Vagina (tissue), 2 donors: ENCODE results near the gene GDPGP1.

Experiments used
- CTCF ChIP-seq, 3 experiments: fragments of 450-650 bp in 2 of 3; fragments of 200-600 bp in 1 of 3; sonication (generic) in 1 of 3; IDR thresholded peaks; one replicate each; pipeline ENCODE4 v1.5.1; 2017 to 2019; ENCODE audit warnings: antibody characterized with exemption in 3 of 3, mild to moderate bottlenecking in 2 of 3, moderate library complexity in 2 of 3
- POLR2A ChIP-seq, 2 donors: fragments of 450-650 bp; IDR thresholded peaks; one replicate each; pipeline ENCODE4 v1.6.1; 2017; ENCODE audit warnings: antibody characterized with exemption in 2 of 2, mild to moderate bottlenecking in 2 of 2, moderate library complexity in 2 of 2

GRCh38 chr15:90259524-90259923 lies 25.5 kb downstream of the GDPGP1 start:
- TF ChIP-seq POLR2A (IDR thresholded peaks at IDR 0.05) (no peak), CTCF (IDR thresholded peaks at IDR 0.05) (no peak)
